ENCODE data around the gene RTN4R. TPM values are rescaled to one million over a fixed set of nuclear protein-coding genes. Genes with fewer than 3 reads are reported as not detected.

Gene RTN4R
- total RNA-seq, 1 donor from 2014 or later = 2.9 TPM

Small RNAs within 50 kb of the gene (microRNA-seq; reads per million reads assigned to microRNA genes)
- gene MIR1286 = not detected

Other genes starting within 250 kb of the RTN4R start
- 28.0 TPM in 2 replicates for gene TANGO2, start 247.2 kb downstream of the RTN4R start, total RNA-seq
- gene DGCR8, start 188.1 kb downstream of the RTN4R start, total RNA-seq = 28.1 and 29.0 TPM in 2 replicates
- gene RANBP1, start 152.2 kb downstream of the RTN4R start, total RNA-seq = 149 and 164 TPM in 2 replicates
- 32.9 and 35.1 TPM in 2 replicates for gene TRMT2A, start 151.1 kb downstream of the RTN4R start, total RNA-seq
- 88.3 and 93.7 TPM in 2 replicates for gene ZDHHC8, start 136.5 kb downstream of the RTN4R start, total RNA-seq
- gene CCDC188, start 117.3 kb downstream of the RTN4R start, total RNA-seq = not detected in 2 replicates
- gene DGCR6L, start 51.7 kb upstream of the RTN4R start, total RNA-seq = 33.3 and 33.7 TPM in 2 replicates
- 14.2 and 14.3 TPM in 2 replicates for gene ZNF74, start 125.8 kb upstream of the RTN4R start, total RNA-seq
- gene SCARF2, start 169.5 kb upstream of the RTN4R start, total RNA-seq = 17.3 and 22.5 TPM in 2 replicates
- 13.7 and 14.0 TPM in 2 replicates for gene KLHL22, start 227.5 kb upstream of the RTN4R start, total RNA-seq
- gene MED15, start 239.3 kb upstream of the RTN4R start, total RNA-seq = 127 and 153 TPM in 2 replicates